Ovary (tissue), 3 donors: ENCODE results near the gene RAB27B.

Source experiments
- CTCF ChIP-seq, 3 donors: fragments of 450-650 bp in 2 of 3; fragments of 200-600 bp in 1 of 3; IDR thresholded peaks; one replicate each; pipeline versions ENCODE4 v1.5.1 to v1.8.0; 2016 to 2022; ENCODE audit warnings: antibody characterized with exemption in 3 of 3, mild to moderate bottlenecking in 1 of 3
- EP300 ChIP-seq: sonication (generic); formaldehyde crosslinking; IDR thresholded peaks from one replicate; pipeline ENCODE4 v1.6.1; 2017; ENCODE audit warnings: antibody characterized with exemption
- donor health status: DM: no; HTN: no; CAD: no.

GRCh38 chr18:54878159-54878622 is 49.9 kb downstream of the RAB27B start:
- TF ChIP-seq CTCF (IDR thresholded peaks at IDR 0.05) = no peak
- no peak for TF ChIP-seq EP300
